ENCODE data around the gene CELF2. TPM values are rescaled to one million over a fixed set of nuclear protein-coding genes. Genes with fewer than 3 reads are reported as not detected.

The CELF2 gene
- total RNA-seq, 1 experiment from 2014 or later, result 28.7 TPM

- Histone ChIP-seq H4K8ac (replicated peaks; ENCODE audit: insufficient read length, low read depth, low read length) (no peak overlapping the region), H4K91ac (ENCODE audit: insufficient read length, low read depth, low read length) (no peak overlapping the region), H3K79me2 (ENCODE audit: insufficient read depth, low read length) (0 out of 2 replicates have a peak, but pooled peaks cover 2% of the 10 kb centered on the region), H2BK15ac (ENCODE audit: low read depth, low read length) (no peak overlapping the region; the same call in 1 of the 2 replicates), H3K56ac (ENCODE audit: insufficient read length, low read depth, low read length) (no peak overlapping the region), H3K79me1 (ENCODE audit: insufficient read depth, low read depth, low read length, poor library complexity, severe bottlenecking) (no peaks in the 10 kb centered on the region), H3K4ac (ENCODE audit: low read depth, low read length) (no peak overlapping the region), H2BK5ac (ENCODE audit: insufficient read length, low read length) (no peak overlapping the region), H3K27ac (ENCODE audit: insufficient read length, low read depth, low read length) (no peak overlapping the region), H3K4me1 (ENCODE audit: insufficient read depth, low read length) (peaks cover 16% of the 10 kb centered on the region; the same call in 1 of the 2 replicates), H3K27me3 (ENCODE audit: insufficient read depth, low read length) (no peaks in the 10 kb centered on the region), H2BK20ac (ENCODE audit: low read depth, low read length, poor library complexity, severe bottlenecking) (no peak overlapping the region), H2BK12ac (ENCODE audit: insufficient read length, low read depth, low read length) (no peak overlapping the region), H4K20me1 (ENCODE audit: control insufficient read depth, insufficient read depth, insufficient read length) (no peaks in the 10 kb centered on the region), H2AFZ (ENCODE audit: low read length) (no peak overlapping the region), H3K4me2 (ENCODE audit: insufficient read depth, insufficient read length, low read length) (no peak overlapping the region), H3K9me3 (ENCODE audit: control insufficient read depth, low read depth, low read length) (no peaks in the 10 kb centered on the region), H3K9ac (ENCODE audit: extremely low read depth, insufficient read length, low read length) (no peak overlapping the region), H3K23ac (ENCODE audit: insufficient read length, low read depth, low read length) (no peak overlapping the region), H3T11ph (ENCODE audit: low read length) (no peak overlapping the region), H3K18ac (ENCODE audit: insufficient read length, low read depth, low read length) (no peak overlapping the region), H4K5ac (ENCODE audit: insufficient read length, low read depth, low read length) (no peak overlapping the region), H3K23me2 (ENCODE audit: insufficient read length, low read depth, low read length, poor library complexity, severe bottlenecking) (no peaks in the 10 kb centered on the region), H2BK120ac (ENCODE audit: low read depth, low read length, poor library complexity, severe bottlenecking) (no peak overlapping the region), H3K14ac (ENCODE audit: insufficient read depth, low read length) (no peak overlapping the region), H2AK5ac (ENCODE audit: insufficient read length, low read length) (no peak overlapping the region)
- H3K36me3 Mint-ChIP-seq (ENCODE audit: insufficient read depth in 1 of 3, low read depth in 3 of 3), result no peaks in the 10 kb centered on the region
- no peak overlapping the region; a peak in 1 of 7 replicates for H3K27ac Mint-ChIP-seq
- peaks cover 76 to 77% of the 10 kb centered on the region in 2 experiments for H3K4me1 Mint-ChIP-seq
- no CpG with 5 or more reads among the region's 3 CpGs for WGBS (ENCODE audit: extremely low coverage, insufficient read length, low lambda C conversion rate)
- H3K4me3 Mint-ChIP-seq, result no peak overlapping the region
- no peak for TF ChIP-seq CTCF (conservative IDR thresholded peaks at IDR 0.05)
- no peaks in the 10 kb centered on the region for H3K27me3 Mint-ChIP-seq (ENCODE audit: low read depth)
- no peaks in the 10 kb centered on the region for H3K9me3 Mint-ChIP-seq
- DNase-seq, result no peak
Observed at GRCh38 chr10:11149807-11150141, 132.1 kb downstream of the CELF2 start.
